Umbilical cord (tissue), 2 donors: ENCODE data around the gene SMOC1. TPM values are rescaled to one million over a fixed set of nuclear protein-coding genes. Genes with fewer than 3 reads are reported as not detected.

Experiments
- DNase-seq: peaks from one replicate; pipeline ENCODE4 v3.0.0-alpha.2; 2015; ENCODE audit warnings: low spot score
- total RNA-seq: library from RNA; depleted of rRNA; stranded (reverse); fragments of >200 nt; gene quantifications from one replicate; pipeline ENCODE4 v1.2.3, GENCODE V29; 2014; ENCODE audit warnings: low replicate concordance; ENCODE audit not compliant: insufficient read depth

The SMOC1 gene
- total RNA-seq, 1 donor from 2014 or later = 17.6 TPM

DNA sequence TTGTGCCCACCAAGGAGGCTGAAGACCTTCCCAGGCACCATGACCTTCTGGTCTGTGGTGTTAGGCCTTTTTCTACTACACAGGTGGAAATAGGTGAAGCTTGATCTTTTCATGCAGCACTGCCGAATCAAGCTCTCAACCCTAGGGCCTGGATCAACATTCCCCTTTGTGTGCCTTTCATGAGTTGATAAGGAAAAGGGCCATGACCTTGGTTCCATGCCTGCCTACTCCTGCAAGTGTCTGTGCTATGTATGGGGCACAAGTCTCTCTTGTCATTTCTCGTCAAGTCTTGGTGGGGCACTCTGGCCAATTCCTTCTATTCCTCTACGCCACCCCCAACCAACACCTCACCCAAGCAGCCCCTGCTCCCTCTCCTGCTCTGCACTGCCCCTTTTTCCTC lies 155.0 kb downstream of the SMOC1 start:
- no peak for DNase-seq

DNA sequence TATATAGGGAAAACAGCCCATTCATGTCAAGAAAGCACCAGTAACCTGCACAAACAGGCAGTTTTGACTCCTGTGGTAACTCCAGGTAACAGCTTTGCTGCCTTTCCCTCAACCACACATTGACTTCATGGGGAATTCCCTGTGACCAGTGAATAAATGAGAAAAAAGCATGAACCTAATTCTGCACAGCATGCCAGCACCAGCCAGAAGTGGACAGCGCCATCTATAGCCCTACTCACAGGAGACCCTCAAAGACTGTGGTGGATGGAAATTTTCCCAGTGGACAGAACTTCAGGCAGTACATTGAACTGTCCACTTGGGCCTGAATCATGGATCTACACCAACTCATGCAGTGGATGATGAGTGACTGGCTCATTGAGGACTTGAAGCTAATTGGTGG lies 157.4 kb downstream of the SMOC1 start:
- DNase-seq = no peak

DNA sequence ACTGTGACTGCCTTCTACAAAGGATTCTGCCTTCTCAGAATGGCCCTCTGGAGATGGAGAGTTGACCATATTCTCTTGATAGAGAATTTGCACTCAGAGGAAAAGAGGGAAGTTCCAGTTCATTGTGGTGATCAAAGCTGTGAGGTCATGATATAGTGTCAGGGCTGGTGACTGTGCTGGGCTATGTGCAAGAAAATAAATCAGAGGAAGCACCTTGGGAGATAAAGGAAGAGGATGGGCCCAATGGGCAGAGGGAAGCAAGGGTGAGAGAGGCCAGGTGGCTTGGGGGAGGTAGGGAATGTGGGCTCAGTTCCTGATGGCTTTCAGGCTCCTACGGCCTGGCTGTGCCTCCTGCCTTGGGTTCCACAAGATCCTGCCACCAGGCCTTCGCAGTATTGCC lies 163.8 kb downstream of the SMOC1 start:
- DNase-seq = no peak

DNA sequence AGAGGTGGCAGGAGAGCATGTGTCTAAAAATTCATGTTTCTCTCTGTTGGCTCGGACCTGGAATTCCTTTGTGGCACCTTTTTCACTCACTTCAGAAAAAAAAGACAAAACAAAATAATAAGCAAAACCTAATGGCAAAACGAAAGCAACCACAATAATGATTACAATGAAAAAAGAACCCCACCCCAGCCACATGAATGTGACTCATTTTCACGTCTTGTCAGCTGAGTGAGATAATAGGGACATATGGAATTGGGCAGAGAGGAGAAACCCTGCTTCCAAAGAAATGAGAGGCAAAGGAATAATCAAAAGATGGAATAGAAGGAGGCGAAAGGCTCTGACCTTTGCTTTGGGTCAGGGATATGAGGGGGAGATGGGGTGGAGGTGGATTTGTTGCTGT lies 166.1 kb downstream of the SMOC1 start:
- no peak for DNase-seq

DNA sequence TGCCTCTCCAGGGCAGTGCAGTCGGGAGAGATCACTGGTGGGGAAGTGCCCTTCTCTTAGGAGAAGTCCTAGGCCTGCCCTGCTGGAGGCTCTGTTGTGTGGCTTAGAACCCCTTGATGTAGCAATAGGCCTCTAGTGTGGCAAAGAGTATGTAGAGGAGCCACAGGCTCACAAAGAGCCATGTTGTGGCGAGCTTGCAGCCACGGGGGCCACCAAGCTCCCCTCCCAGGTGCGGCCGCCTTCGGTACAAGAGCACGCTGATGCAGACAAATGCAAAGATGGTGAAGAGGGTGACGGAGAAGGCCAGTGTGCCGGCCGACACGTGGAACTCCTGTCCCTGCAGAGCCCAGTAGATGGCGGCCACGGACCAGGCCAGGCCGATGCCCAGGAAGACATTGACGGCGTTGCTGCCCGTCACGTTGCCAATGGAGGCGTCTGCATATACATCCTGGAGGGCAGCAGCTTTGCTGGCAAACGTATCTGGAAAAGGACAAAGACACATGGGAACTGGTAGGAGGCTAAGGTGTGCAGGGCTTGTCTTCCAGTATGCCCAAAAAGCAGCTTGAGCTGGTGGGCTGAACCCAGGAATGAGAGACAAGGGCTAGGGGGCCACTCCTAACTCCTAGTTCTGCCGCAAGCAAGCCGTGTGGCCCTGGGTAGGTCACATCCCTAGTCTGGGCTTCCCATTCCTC lies 166.8 kb downstream of the SMOC1 start:
- peak; percentile 47 for DNase-seq

DNA sequence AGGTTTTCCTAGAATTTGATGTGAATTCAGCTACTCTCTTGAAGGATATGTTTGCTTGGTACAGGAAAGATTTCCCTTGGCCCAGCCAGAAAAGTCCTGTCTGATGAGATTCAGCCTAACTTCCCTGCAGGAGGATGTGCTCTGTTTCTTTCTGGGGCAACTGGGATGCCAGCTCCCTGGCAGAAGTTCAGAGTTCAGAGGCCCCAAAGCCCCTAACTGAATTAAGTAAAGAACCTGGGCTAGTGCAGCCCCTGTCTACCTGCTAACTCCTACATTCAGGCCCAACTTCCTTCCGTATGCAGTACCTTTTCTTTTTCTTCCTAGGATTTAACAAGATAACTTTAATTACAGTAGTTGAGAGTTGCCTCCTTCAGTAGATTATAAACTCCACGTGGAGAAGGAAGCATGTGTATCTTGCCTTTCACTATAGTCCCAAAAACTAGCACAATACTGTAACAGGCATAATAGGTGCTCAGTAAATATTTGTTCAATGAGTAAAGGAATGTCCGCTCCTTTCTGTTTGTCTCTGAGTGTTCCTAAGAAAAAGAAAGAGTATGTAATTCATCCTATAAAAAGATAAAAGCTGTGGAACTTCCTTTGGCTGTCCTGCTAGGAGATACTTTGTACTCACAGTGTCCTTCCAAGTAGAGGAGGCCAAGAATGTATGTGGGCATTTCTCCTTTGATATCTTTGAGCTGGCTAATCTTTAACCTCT lies 168.5 kb downstream of the SMOC1 start:
- DNase-seq = no peak

DNA sequence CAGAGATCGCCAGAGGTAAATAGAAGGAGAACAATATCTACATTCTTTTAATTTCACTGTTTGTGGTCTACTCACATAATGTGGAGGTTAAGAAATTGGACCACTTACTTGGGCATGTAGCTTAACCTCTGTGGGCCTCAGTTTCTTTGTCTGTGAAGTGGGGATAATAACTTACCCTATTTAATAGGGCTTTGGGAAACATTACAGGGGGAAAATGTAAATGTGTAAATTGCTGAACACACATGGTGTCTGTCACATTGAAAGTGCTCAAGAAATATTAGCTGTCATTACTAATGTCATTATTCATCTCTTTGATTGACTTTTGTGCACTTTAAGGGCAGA lies 169.1 kb downstream of the SMOC1 start:
- DNase-seq = no peak

DNA sequence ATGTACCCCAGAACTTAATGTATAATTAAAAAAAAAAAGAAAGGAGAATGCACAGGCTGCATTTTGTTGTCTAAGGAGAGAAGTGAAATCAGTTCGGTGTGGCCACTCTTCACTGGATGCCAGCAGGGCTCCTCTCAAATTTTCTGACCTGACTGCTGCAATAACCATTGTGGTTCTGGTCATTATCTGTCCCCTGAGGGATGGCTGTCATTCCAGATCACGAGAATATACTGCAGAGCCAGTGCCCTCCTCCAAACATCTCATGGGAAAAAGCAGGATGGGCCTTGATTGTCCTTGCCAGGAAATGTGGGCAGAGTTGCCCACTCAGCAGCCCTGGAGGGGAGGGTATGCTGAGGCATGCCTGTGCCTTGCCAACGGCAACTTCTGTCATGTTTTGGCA lies 170.4 kb downstream of the SMOC1 start:
- no peak for DNase-seq

DNA sequence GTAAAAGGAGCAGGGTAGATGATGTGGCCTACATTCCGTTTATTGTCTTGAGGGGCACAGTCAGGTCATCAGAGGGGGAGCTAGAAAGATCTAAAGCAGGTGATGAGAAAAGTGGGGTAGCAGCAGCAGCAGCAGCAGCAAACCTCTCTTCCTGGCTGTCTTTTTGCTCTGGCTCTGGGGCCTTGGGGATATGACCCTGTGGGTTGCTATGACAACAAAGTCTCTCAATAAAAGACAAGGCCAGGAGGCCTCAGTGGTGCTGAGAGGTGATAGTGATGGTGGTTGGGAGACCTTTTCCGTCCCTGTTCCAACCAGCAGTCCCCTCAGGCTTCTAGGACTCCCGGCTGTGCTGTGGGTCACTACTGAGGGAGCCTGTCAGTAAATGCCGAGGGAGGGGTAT lies 170.9 kb downstream of the SMOC1 start:
- no peak for DNase-seq

DNA sequence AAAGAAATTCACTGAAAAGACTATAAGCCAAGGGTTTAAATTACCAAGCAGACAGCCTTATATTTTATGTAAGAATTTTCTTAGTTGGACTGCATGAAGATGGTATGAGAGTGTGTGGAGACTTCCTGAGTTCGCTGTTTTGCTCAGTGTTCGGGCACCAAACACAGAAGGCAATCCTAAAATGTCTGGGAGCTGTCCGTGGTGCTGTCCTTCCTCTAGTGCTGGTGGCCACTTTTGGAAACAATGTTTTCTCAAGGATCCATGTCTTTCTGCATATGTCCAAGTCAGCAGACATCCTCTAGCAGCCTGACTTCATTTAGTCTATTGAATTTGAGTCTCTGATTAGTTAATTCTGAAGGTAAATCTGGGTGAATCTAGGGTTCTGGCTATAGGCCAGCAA lies 173.8 kb downstream of the SMOC1 start:
- peak; percentile 36 for DNase-seq

DNA sequence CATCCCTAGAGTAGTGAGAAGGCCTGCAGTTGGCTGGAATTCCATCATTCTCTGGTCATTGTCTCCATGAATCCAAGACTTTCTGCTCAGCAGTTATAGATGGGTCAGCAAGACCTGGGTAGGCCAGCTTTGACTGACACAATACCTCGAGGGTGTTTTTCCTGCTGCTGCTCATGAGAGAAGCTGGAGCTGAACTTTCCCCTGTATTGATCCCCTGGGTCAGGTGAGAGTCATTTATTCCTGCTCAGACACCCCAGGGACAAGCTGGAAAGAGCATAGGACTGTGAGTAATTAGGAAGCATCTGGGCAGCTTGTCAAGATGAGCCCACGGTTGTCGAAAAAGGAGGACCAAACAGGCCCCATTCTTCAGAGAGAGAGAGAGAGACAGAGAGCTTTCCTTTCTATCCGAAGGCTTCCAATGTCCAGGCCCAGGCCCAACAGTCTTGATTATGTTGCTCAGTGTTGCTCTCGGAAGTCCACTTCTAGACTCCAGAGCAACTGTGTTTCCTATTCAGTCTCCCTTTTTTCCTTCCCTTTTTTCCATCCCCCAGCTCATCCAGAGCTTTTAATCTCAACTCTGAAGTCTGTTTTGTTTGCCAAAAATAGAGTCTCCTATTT lies 178.4 kb downstream of the SMOC1 start:
- no peak for DNase-seq

DNA sequence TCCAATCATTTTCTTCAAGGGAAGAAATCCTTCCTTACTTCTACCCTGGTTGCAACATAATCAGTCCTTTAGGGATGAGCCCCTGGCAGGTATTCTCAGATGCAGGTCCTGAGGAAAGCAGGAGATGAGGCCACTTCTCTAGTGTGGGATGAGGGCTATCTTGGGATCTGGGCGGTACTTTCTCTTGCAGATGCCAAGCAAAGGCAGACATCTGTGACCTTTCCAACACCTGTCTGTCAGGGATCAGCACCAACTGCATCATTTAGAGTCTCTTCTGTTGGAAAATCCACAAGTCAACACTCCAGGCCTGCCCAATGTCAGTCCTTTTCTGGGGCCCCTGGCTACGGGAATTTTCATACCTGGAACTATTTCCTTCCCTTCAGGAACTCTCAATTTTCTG lies 180.3 kb downstream of the SMOC1 start:
- no peak for DNase-seq

DNA sequence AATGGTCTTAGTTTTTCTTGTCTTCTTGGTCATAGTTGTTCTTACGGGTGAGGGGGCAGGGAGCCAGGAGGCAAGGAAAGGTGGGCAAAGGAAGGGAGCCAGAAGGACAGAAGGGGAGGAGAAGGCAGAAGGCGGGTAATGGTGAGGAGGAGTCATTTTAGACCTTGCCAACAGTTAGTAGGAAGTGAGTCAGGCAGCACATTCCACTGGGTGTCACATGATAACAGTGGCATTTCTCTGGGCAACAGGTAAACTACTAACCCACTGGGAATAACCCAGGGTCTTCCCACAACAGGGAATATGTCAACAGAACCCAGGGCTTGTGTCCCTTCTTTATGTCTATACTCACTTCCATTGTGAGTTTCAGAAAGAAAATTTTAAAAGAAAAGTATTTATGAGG lies 181.9 kb downstream of the SMOC1 start:
- DNase-seq = no peak

DNA sequence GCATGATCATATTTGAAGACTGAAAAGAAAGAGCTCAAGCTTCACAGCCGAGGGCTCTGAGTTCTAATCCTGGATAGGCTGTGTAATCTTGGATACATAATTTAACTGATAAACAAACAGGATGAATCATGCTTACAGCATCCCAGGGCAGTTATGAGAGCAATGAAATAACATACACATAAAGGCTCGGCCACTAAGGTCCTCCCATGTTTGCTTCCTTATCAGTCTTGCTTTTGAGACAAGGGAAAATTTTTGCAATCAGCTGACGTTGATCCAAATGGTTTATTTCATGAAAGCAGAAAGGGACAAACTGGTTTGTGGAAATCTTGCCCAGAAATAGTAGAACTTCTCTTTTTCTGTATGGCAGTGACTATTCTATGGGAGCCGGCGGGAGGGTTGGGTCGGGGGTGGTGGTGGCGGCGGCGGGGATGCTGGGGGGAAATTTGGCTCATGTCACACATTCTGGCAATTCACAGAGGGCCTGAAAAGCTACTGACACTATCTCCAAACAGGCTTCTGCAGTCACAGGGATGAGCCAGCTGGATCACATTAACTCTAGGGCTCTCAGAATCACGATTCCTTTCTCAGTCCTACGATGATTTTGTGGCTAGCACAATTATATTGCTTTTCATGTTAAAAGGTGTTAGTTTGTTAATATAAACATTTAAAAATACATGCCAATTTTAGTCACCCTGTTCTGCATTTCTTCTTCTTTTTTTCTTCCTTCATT lies 185.1 kb downstream of the SMOC1 start:
- peak; percentile 23 for DNase-seq

DNA sequence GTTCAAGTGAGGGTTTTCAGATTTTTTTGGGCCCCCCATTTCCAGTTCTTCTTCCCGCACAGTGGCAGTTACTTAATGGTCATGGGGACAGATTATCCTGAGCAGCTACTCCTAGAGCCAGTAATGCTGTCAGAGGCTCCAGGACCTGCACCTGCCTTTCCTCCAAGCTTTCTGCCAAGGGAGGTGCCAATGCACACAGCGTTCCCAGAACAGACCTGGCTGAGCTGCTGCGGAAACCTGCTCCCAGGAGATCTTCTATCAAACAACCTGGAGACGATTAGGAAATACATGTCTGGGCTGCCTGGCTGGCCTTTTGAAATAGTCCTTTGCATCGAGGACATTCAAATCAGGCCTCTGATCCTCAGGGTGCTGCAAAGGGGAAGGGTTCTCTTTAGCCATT lies 188.6 kb downstream of the SMOC1 start:
- no peak for DNase-seq

DNA sequence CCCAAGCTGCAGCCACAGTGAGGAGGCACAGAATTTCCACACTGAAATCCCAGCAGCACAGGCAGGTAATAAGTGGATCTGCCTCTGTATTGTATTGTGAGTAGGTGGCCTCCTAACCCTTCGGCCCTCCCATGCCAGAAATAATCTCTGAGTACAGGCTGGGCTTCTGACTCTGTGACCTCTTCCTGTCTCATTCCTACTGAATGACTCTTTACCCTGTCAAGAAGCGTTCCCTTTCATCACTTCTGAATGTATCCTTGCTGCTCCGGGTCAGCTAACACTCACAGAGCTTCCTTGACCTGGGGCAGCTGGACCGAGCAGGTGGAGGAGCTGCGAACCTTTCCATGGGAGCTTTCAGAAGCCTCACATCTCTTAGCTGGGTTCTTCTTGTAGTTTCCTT lies 190.0 kb downstream of the SMOC1 start:
- DNase-seq = no peak

DNA sequence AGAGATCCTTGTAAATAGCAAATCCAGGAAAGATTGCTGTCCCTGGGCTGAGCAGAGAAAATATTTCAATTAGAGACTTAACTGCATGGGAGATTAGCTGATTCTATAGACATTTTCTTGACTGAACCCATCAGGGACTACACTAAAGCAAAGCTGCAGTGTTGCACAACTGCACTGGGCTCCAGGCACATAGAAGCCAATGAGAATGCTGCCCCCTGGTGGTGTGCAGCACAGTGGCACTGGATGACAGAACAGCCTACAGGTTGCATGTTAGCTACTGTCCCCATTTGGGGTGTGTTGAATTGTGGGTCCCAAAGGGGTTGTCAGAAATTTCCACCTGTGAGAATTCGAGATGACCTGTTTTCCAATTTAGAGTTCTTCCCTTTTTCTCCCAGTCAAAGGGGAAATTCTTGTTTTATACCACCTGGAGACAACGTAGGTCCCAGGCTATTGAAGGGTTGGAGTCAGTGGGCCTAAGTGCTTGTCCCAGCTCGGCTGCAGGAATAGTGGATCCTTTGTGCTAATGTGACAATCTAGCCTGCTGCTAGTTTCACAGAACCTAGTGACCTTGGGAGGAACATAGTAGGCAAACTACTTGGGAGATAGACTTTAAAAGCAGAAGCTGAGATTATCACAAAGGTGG lies 194.8 kb downstream of the SMOC1 start:
- peak; percentile 28 for DNase-seq

DNA sequence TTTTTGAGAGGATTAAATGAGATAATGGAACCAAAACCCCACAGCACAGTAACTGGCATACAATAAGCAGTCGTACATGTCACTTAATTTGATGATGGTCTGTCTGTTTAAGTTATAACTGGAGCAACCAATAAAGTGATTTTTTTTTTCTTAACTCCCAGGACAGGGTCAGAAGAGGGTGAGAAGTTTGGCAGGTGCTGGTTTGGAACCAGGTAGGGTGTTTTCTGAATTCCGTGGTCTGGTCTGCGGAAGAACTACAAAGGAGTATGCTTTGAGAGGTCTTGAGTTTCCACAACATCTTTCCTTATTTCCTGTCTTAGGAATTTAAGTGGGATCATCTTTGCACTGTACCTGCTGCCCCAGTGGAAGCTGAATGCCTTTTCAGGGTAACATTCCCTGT lies 197.8 kb downstream of the SMOC1 start:
- no peak for DNase-seq

DNA sequence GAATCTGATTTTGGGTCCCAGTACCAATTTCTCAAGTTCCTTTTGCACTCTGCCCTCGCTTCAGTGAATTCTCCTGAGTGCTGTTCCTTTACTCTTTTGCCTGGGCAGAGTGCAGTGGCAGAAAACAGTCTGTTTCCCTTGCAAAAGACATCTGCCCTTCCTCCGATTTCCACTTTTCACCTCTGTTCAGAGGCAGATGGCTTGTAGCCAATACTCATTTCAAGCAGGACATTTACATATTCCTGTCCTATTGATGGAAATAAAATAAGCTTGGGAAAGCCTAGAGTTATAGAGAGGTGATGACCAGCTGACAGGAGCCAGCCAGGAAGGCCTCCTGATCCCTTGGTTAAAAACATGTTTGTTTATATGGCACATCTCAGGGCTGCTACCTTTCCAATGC lies 198.5 kb downstream of the SMOC1 start:
- no peak for DNase-seq

DNA sequence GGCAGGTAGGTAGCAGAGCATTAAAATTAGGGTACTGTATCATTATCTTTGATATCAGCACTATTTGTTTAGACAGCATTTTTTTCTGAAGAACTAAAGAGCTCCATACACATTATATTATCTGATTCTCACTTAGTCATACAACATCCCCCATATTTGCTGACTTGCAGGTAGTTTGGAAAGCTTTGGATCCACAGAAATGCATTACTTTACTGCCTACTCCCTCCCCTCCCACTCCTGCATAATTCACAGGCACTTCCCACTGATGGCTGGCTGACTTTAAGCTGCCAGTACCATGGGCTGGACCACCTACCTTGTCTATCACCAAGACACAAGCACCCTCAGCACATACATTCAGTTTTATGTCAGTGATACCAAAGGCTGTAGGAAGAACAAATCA lies 199.1 kb downstream of the SMOC1 start:
- no peak for DNase-seq

DNA sequence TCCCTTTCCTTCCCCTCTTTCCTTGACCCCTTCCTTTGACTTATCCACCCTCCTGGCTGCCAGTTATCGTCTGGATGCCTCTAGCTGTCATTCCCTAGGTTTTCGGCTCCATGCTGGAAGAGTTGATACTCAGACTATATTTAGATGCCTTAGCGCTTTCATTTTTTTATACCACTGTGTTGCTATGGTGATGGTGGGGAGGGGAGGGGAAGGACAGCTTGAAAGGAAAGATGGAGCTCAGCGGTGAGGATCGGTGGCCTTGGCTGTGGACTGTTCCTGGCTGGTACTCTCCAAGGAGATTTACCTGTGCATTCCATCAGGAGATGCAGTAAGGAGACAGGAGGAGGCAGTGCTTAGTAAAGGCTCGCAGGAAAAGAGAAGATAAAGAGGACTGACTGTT lies 200.9 kb downstream of the SMOC1 start:
- no peak for DNase-seq
